ENCODE measurements around the gene IGF2BP3.

IGF2BP3 gene

GRCh38 chr7:23261843-23262452 lies 208.3 kb downstream of the IGF2BP3 start:
- Histone ChIP-seq H3K4me1 (ENCODE audit: insufficient read depth, low read length) (no peaks in the 10 kb centered on the region), H3K9me3 (ENCODE audit: low read length) (no peaks in the 10 kb centered on the region), H3K27me3 (ENCODE audit: insufficient read depth, low read length) (peaks cover 3% of the 10 kb centered on the region), H3K36me3 (ENCODE audit: insufficient read depth, low read length) (no peaks in the 10 kb centered on the region), H2AFZ (ENCODE audit: low read depth, low read length) (no peak overlapping the region), H3K4me3 (ENCODE audit: low read length) (no peak overlapping the region)

GRCh38 chr7:23260371-23260770 lies 209.9 kb downstream of the IGF2BP3 start:
- H3K36me3 ChIP-seq (ENCODE audit: insufficient read depth, low read length) = no peaks in the 10 kb centered on the region
- H3K4me3 ChIP-seq (ENCODE audit: low read length) = no peak overlapping the region
- H2AFZ ChIP-seq (ENCODE audit: low read depth, low read length) = no peak overlapping the region
- H3K27me3 ChIP-seq (ENCODE audit: insufficient read depth, low read length) = peaks cover 3% of the 10 kb centered on the region
- H3K4me1 ChIP-seq (ENCODE audit: insufficient read depth, low read length) = no peaks in the 10 kb centered on the region
- no peaks in the 10 kb centered on the region for H3K9me3 ChIP-seq (ENCODE audit: low read length)
